Medulla oblongata (tissue), 1 donor: ENCODE results near the gene GCNT4.
"Not testable (repeated sequence)": the region's sequence is repeated elsewhere in the genome, so short reads cannot be mapped to it uniquely, and the experiment has no call there.

ENCODE experiments used
- DNase-seq: peaks from one replicate; pipeline ENCODE4 v3.0.0-alpha.2; 2015; ENCODE audit errors: extremely low spot score

The GCNT4 gene, protein sequence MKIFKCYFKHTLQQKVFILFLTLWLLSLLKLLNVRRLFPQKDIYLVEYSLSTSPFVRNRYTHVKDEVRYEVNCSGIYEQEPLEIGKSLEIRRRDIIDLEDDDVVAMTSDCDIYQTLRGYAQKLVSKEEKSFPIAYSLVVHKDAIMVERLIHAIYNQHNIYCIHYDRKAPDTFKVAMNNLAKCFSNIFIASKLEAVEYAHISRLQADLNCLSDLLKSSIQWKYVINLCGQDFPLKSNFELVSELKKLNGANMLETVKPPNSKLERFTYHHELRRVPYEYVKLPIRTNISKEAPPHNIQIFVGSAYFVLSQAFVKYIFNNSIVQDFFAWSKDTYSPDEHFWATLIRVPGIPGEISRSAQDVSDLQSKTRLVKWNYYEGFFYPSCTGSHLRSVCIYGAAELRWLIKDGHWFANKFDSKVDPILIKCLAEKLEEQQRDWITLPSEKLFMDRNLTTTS

DNA sequence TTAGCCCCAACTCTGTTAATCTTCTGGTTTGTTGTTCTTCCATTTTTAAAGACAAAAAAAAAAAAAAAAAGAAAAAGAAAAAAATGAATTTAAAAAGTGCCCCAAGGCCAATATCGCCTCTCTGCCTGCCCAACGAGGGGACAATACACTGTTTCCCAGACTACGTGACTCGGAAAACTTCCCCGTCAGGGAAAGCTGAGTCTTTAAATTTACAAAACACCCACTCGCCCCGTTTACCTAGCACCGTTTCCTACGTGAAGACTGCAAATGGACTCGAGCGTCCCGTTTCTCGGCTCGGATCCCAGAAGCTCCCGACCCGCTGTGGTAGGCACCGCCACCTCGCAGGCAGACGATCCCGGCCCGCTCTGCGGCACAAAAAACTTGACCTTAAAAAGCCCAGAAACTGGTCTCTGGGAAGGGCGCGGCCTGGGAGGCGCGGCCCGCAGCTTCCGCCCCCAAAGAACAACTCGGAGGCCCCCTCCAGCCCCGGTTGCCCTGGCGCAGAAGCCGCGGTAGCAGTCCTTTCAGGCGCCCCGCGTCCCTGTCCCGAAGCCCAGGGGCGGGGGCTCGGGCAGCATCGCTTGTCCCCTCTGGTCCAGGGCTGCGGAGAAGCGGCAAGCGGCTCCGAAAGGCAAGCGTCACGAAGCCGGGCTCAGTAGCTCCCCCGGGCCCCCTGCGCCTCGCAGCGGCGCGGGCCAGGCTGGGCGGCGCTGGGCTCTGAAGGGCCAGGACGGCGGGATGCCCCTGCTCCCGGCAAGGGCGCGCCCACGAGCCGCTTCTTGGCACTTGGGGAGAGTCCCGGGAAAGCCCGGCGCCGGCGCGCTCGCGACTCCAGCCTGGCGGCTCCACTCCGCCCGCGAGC lies at the start of gene GCNT4:
Gene GCNT4 (minus strand): TSS at position 367 of the 862 bp plus-strand sequence. CDS start 22,521 bp downstream, outside the sequence.
- peak; percentile 11 for DNase-seq

DNA sequence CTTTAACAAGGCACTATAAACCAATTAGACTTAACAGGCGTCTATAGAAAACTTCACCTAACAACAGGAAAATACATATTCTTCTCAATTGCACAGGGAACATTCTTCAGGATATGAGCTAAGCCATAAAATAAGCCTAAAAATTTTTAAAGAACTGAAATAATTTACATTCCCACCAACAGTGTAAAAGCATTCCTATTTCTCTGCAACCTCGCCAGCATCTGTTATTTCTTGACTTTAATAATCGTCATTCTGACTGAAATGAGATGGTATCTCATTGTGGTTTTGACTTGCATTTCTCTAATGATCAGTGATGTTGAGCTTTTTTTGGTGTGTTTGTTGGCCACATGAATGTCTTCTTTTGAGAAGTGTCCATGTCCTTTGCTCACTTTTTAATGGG lies 43.6 kb upstream of the GCNT4 start:
- DNase-seq, result not testable (repeated sequence)

DNA sequence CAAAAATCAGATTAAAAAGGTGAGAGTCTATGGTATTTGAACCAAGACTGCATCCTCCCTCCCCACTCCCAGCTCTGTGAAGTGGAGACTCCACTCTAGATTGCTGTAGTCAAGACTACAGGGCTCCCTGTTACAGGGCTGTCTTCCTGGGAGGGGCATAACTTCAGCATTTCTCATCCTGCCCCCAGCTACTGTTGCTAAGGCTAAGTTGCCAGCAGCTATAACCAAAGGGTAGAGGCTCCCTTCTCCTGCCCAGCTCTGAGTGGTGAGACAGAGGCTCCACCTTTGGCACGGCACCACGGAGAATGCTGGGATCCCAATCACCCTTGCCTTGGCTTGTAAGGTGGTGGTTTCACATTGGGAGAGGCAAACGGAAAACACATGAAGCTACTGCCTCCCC lies 39.2 kb upstream of the GCNT4 start:
- DNase-seq, result no peak

DNA sequence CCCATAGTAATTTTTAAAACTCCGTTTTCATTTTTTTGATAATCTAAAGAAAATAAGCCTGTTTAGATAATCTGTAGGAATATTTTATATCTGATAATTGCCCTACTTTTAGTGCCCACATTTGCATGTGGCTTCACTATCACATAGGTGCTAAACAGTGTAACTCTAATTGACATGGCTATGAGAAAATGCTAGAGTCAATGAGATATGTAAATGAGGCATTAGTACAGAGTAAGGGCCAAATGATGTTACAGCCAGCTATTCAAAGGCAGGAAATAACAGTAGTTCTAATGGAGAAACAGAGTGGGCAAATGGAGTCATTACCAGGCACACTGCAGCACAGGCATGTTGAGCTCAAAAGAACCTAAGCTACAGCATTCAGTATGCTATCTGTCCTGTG lies 37.3 kb upstream of the GCNT4 start:
- no peak for DNase-seq

DNA sequence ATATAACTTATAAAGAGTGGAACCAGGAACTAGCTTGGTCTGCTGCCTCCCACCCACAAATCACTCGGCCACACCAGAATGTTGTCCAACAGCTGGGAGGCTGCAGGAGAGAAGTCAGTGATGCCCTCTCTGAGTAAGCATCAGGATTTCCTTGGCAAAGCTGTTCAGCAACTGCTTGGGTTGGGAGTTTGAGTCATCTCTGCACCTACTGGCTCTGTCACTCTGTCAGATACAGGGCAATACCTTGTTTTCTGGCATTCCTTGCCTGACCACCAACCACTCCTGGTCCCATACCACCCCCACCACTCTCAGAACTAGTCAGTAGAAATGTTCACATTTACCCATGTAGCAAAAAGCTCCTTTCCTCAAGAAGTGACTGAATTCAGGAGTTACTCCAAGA lies 36.8 kb upstream of the GCNT4 start:
- DNase-seq, result no peak

DNA sequence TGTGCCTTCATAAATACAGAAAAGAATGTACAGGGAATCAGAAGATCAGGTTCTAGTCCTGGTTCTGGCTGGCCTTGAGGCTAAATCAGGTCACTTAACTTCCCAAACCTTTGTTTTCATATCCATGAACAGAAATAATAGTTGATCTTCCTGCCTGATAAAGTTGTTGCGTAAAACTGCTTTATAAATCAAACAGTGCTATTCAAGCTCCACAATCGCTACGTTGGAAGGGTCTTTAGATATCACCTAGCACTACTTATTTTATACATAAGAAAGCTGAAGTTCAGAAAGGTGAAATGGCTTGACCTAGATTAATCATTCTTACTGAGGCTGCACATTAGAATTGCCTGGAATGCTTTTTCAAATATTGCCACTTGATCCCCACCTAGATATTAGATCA lies 36.3 kb upstream of the GCNT4 start:
- DNase-seq, result no peak

DNA sequence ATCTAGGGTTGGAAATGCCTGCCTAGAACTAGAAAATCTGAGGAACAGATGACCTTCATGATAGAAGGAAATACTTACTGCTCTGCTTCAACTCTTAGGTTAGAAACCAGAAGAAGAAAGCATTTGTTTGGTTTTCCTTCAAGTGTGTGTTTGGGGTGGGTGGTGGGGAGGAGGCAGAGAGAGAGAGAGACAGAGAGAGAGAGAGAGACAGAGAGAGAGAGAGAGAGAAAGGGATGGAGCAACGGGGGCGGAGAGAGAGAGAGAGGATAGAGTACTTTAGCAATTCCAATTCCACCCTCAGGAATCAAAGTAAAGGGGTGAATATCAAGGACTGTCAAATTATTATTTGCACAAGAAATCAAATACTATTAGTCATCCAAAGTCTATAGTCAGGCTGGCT lies 29.2 kb upstream of the GCNT4 start:
- no peak for DNase-seq

DNA sequence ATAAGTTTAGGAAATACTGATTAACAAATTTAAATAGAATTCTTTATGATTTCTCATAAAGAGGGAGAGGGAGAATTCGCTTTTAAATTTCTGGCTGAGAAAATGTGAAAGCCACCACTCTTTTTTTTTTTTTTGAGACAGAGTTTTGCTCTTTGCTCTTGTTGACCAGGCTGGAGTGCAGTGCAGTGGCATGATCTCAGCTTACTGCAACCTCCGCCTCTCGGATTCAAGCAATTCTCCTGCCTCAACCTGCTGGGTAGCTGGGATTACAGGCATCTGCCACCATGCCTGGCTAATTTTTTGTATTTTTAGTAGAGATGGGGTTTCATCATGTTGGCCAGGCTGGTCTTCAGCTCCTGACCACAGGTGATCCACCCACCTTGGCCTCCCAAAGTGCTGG lies 27.0 kb upstream of the GCNT4 start:
- DNase-seq, result not testable (repeated sequence)

DNA sequence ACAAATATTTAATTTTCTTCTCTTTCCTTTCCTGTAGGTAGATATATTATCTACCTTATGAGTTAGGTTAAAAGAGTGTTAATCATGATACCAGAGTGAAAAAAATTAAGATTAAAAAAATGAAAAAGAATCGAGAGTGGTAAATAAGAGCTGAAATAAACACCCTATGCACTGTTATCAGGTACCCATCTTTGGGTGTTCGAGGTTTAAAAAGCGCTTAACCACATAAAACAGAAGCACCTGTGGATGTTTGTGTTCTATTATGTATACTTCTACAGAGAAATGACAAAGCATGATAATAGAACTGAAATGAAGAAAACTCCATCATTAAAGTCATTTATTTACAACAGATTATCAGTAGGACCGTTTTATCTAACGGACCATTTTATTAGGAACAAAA lies 25.7 kb upstream of the GCNT4 start:
- DNase-seq, result no peak

DNA sequence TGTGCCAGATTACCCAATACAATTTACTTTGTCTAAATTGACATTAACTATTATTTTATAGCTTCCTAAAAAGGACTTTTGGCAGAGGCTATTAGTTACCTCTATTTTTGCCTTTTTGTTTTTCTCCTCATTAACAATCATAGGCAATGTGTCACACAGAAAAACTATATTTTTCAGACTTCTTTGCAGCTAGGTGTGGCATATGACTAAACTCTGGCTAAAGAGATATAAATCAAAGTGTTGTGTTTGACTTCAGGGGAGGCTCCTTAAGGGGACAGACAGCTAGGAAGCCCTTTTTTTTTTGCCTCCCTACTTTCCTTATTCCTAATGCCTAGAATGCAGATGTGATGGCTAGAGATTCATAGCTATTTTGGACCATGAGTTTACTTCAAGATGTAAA lies 19.7 kb upstream of the GCNT4 start:
- no peak for DNase-seq

DNA sequence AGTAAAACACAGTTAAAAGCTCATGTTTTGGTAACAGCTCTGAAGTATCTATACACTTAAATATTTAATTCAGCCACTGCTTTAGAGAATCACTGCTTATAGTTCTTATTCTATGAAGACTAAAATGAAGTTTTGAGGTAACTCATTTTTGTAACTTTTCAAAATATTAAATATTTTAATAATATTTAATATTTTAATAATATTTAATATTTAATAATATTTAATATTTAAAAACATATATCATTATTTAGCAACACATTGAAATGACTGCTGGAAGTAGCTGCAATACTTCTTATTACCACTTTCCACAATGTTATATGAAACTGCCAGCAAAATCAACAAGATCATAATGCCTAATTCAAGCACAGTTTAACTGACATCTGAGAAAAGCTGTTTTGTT lies 18.7 kb upstream of the GCNT4 start:
- DNase-seq, result no peak

DNA sequence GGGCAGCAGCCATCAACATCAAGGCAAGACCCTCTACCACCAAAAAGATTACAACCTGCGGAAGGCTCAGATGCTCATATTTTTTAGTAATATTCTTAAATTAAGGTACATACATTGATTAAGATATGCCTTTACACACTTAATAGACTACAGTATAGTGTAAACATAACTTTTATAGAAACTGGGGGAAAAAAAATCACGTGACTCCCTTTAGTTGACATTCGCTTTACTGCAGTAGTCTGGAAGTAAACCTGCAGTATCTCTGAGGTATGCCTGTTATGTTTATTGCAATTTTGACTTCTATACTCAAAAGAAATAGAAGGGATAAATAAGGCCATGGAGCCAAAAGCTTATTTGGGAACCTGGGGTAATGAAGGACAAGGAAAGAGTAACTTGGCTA lies 15.1 kb upstream of the GCNT4 start:
- no peak for DNase-seq

DNA sequence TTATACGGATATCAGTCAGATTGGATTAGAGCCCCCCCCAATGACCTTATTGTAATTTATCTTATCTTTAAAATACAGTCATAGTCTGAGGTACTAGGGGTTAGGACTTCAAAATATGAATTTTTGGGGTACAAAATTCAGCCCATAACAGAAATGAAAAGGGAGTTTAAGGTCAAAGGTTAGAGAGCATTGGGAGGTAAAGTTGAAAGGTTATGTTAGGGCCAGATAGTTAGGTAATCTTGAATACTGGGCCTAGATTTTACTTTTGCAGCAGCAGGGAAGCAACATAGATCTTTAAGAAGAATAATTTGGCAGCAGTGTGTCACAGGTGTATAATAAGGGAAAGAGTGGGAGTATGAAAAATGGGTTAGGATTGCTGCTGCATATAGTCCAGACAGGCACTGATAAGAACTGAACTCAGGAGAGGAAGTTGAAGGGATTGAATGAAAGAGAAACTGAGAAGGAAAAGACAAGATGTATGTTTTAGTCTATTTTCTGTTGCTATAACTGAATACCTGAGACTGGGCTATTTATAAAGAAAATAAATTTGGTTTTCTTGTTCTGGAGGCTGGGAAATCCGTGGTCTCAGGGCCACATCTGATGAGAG lies 10.7 kb upstream of the GCNT4 start:
- DNase-seq, result no peak

DNA sequence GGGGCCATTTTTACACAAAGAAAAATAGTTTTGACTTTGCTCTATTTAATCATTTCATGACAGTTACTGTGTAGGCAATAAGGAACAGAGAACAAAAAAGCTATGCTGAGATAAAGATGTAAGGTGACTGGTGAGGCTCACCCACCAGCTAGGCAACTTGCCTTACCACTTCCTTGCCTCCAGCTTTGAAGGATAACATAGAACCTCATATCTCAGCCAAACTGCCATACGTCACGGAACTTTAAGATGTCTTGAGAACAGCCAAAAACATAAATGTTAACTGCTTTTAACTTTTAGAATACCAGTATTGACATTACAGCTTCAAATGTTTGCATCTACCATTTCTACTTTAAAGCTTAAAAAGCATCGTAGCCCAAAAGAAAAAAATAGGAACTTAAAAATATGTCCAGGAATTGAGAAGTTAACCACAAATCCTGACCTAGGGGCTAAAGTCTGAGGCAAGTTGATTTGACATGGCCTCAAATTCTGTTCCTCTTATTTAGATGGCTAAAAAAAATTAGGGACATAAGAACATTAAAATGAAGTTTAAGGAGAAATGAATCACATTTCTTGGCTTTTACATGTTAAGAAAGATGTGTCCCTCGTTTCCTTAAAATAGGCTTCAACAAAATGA lies 7.7 kb upstream of the GCNT4 start:
- DNase-seq, result no peak

DNA sequence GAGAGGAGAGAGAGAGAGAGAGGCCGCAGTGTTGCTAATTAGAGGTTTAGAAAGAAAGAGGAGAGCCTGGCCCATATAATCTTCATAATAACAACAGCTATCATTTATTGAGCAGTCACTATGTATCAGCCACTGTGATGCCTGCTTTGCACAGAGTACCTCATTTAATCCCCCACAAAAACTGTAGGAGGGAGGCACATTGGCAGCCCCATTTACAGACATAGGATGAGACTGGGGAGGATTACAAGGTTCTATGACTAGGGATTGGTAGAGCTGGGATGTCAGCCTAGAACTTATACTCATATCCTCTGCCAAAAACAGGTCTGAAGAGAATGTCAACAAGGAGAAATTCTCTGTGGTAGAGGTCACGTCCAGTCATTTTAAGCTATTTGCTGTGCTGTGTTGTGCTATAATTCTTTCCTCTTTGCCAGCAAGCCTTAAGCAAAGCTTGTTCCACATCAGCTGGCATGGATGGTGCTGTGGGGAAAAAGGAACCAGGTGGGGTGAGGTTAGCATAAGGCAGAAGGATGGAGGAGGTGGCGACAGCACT lies 6.7 kb upstream of the GCNT4 start:
- DNase-seq, result no peak

DNA sequence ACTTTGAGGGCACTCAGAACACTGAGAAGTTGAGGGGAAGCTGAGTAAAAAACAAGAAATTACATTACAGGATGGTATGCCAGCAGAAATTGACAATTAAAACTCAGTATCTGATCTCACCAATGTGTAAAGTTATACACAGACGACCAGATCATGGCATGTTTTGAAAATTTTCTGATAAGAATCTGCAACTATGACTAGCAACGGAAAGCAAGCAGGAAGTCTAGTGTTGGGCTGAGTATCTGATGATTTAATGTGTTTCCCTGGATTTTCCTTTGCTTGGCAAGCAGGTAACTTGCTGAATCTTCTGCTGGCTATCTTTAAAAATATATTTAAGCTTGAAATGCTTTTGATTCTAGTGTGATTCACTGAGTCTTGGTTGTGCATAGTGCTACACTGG lies 5.2 kb upstream of the GCNT4 start:
- no peak for DNase-seq

DNA sequence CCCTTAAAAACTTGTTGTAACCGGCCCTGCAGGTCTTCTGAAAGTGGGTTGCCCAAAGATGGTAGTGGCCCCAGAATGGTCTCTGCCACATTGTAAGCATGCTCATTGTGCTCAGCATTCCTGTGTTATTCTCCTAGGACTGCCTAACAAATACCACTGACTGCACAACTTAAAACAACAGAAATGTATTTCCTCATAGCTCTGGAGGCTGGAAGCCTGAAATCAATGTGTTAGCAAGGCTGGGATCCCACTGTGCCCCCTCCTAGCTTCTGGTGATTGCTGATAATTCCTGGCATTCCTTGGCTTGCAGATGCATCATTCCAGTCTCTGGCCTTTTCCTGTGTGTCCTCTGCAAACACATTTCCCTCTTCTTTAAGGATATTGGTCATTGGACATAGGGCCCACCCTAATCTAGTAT lies 3.4 kb upstream of the GCNT4 start:
- no peak for DNase-seq

DNA sequence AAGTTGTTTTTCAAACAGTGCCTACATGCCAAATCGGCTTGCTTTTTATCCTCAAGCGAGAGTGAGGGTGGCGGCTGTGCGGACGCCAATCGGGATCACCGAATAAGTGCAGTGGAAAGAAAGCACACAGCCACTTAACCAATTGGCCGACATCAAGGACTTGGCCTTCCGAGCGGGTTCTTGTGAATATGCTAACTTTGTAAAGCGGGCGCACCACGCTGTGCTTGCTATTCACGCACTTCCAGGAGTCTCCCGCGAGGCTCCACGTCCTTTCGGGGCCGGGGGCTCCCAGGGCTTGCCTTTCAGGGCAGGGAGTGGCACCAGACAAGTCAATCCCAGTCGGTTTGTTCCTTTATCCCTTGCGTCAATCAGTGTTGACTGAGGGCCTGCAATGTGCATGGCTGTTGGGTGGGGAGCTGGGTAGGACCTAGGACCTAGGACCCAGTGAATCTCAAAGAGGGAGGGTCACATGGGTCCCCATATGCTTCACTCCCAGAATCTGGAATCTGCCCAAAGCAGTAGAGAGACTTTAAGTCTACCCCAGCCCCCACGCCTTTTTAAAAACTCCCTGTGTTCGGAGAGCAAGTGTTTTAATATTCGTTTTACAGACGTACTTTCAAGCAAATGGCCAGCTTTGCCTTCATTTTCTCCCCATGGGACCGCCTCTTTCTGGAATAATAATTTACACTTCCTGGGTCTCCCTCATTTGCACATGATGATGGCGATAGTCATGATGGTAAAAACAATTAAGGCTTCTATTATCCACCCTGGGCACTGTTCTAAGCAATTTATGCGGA lies 2.0 kb upstream of the GCNT4 start:
- peak; percentile 12 for DNase-seq

DNA sequence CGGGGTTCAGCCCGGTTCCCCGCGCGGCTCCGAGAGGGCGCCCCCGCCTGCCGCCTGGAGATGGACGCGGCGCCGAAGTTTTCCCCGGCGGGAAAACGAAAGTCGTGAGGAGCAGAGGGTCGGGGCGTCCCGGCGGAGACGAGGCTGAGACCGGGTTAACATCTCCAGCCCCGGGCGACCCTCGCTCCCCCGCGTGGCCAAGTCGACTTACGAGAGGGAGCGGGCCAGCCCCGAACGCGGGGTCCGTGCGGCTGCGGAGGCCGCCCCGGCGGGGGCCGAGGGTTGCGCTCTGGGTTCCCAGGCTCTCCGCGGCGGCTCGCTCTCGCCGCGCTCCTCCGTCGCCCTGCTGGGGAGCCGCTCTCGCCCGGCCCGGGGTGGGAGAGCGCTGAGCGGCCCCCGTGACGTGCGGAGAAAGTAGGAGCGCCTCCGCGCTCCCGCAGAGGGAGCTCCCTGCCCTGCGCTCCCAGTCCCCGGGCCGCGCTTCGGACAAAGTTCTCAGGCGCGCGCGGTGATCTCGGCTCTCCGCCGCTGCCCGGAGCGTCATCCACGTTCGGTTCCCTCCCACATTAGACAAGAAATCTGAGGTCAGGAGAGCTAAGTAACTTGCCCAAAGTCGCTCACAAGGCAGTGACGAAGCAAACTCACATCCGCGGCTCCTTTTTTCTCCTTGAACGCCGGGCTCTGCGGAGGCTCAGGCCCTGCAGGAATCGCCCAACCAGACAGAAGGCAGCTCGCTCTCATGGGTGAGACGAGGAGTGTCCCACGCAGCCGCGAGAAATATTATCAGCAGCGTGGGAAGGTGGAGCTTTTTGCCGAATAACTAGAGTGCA lies 1.2 kb upstream of the GCNT4 start:
- peak; percentile 26 for DNase-seq

DNA sequence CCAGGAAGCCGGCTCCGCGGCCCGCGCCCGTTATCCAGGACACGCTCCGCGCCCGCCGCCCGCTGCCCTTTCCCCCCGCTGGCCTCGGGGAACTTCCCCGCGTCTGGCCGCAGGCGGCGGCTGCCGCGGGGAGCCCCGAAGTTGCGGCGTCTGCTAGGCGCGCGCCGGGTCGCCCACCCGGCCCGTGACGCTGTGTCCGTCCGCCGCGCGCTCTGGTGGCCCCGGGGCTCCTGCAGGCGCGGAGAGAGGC lies 621 bp upstream of the GCNT4 start:
- DNase-seq, result no peak
